Stimulated activated CD8-positive, alpha-beta memory T cell treated with anti-CD3 and anti-CD28 coated beads, Interleukin-12 subunit alpha, Interleukin-12 subunit beta, amount 100 ng/mL, for 4 hours (primary cell): ENCODE measurements around the gene TSPAN18.

Experiments used
- DNase-seq: peaks from one replicate; pipeline ENCODE4 v3.0.0-alpha.2; 2020; ENCODE audit warnings: low read depth

The TSPAN18 gene

DNA sequence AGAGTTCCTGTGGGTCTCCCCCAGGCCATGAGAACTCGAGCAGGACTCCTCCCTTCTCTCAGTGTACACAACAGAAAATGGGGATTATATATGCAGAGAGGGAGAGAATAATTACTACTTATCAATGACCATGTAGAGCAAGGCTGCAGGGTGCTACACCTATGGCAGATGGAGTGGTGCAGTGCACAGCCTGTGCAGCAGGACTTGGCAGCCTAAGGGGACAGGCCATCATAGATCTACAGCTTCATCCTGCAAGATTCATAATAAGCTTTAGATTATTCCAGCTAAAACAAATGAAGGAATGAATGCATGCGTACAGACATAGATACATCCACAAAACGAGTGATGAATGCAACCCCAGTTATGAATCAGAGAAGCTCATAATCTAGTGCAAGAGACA, 232.3 kb downstream of the TSPAN18 start:
- no peak for DNase-seq

- no peak for DNase-seq
Measured at GRCh38 chr11:44960200-44960845, 233.6 kb downstream of the TSPAN18 start.

GRCh38 chr11:44962464-44962863, 235.7 kb downstream of the TSPAN18 start:
- no peak for DNase-seq

GRCh38 chr11:44963136-44963535, 236.4 kb downstream of the TSPAN18 start:
- DNase-seq: no peak

DNA sequence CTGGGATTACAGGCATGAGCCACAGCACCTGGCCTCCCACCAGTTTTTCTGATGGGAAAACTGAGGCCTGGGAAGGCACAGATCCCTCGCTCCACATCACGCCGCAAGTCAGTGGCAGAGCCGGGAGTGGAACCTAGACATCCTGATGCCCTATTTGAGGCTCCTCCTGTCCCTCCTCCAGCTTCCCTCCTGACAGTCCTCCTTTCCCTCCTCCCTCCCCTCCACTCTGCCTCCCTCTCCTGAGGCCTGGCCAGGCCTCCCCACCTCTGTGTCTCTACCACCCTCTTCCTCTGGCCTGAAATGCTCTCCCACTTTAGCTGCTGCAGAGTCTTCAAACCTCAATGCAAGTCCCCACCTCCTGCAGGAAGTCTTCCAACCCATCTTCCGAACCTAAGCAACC, 237.2 kb downstream of the TSPAN18 start:
- no peak for DNase-seq

- DNase-seq: no peak
Measured at GRCh38 chr11:44964526-44965209, 237.9 kb downstream of the TSPAN18 start.

DNA sequence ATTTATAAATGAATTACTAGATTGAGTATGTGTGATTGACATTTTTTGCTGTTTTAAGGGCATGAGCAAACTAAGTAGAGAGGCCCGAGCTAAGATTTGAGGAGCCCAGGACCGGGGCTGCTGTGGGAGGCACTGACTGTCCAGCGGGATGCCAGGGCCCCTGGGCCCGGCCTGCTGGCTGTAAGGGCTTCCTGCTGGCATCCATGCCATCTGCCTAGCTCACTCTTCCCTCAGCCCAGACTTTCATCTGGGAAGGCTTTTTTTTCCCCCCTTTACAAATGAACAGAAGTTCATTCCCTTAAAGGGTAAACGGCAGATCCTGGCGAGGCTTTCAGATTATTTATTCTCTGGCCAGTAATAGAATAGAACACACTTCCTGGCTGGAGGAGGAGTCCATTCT, 239.9 kb downstream of the TSPAN18 start:
- no peak for DNase-seq

DNA sequence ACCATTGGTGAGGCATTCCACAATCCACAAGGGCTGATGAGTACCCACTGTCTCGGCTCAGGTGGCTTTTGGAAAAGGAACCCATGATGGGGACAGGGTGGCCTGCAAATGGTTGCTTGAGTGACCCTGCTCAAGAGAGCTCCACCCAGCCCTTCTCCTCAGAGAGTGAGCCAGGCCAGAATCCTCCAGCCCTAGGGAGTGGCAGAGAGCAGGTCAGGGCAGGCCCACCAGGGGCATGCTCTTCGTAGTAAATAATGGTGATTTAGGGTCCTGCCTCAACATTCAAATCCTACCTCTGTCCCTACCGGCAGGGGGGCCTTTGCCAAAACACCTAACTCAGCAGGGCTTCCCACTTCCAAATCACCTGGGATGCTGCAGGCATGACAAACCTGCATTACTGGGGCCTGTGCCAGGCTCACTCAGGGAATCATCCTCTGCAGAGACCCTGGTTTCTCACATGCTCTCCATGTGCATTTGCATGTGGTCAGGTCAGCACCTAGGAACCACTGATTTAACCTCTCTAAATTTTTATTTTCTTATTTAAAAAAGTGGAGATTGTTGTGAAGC, 241.3 kb downstream of the TSPAN18 start:
- no peak for DNase-seq

GRCh38 chr11:44968510-44968909, 241.7 kb downstream of the TSPAN18 start:
- no peak for DNase-seq

DNA sequence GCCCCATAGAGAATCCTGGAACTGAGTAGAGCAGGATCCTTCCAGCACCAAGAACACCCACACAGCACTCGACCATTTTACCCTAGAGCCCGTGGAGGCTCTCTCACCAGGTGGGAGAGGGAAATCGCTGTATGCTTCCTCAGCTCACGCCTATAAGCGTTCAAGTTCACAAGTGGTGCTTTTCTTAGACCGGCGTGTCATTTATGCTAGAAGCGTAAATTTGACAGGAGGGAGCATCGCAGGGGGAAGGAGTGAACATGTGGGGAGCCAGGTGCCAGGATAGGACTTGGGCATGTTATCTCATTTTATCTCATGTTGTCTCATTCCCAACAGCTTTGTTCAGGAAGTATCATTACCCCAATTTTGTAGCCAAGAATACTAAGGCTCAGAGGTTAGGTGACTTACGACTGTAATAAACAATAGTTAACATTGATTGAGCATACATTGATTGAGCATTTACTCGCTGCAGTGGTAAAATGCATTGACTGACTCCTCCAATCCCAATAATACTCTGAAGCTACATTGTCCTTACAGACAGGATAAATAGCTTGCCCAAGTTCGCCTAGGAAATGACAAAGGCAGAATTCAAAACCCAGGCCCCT, 243.0 kb downstream of the TSPAN18 start:
- DNase-seq: no peak

DNA sequence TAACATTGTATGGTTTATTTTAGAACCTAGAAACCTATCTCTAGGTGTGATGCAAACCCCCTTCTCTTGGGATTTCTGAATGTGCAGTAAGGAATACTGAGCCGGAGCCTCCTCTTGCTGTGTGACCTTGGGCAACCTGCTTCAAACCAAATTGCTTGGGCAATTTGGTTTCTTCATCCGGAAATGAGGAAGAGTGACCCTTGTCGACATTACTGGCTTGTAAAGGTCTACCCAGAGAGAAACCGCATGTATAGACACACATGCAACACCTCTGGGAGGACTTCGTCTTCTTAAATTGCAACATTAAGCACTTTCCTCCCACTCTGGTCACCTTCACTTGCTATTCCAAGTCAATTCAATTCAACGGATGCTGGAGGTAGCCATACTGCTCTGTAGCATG, 243.5 kb downstream of the TSPAN18 start:
- no peak for DNase-seq

GRCh38 chr11:44971185-44971584, 244.4 kb downstream of the TSPAN18 start:
- DNase-seq: no peak

- DNase-seq: no peak
Measured at GRCh38 chr11:44972746-44973435, 246.1 kb downstream of the TSPAN18 start.

GRCh38 chr11:44973632-44974401, 247.1 kb downstream of the TSPAN18 start:
- DNase-seq: no peak

- no peak for DNase-seq
Measured at GRCh38 chr11:44974402-44975000, 247.7 kb downstream of the TSPAN18 start.

GRCh38 chr11:44976576-44976975, 249.8 kb downstream of the TSPAN18 start:
- DNase-seq: no peak

DNA sequence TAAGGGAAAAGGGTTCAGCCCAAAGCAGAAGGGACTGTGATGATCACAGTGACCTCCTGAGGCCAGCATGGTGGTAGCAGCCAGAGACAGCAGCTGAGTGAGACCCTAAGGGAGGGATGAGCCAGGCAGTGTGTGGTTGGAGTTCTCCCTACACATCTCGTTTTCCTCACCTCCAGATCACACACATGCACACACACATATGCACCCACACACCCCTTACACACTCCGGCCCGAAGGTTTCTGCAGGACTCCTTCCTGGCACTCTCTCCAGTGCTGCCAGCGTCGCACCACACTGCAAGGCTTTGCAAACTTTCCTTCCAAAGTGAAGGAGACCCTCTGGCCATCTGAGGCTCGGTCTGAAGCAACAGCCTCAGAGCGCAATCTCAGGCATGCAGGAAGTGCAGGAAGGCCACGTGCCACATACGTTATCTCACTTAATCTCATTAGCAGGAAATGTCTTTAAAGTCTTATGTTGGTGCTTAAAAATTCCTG, 250.8 kb downstream of the TSPAN18 start:
- no peak for DNase-seq

- DNase-seq: no peak
Measured at GRCh38 chr11:44978274-44978960, 251.7 kb downstream of the TSPAN18 start.

DNA sequence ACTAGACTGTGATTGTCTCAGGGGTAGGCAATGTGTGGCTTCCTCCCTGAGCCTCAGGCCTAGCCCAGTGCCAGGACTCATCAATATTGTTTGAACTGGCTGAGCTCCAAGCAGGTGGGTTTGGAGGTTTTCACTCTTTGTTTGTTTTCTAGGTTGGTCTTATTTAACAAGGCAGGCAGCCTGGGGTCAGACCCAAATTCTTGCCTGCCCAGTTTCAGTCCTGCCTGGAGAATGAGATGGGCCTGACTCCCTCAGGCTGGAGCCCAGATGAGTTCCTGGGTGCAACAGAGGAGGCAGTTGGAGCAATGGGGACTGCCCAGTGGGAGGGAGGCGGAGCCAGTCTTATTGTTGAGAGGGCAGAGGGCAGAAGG, 252.2 kb downstream of the TSPAN18 start:
- DNase-seq: no peak

DNA sequence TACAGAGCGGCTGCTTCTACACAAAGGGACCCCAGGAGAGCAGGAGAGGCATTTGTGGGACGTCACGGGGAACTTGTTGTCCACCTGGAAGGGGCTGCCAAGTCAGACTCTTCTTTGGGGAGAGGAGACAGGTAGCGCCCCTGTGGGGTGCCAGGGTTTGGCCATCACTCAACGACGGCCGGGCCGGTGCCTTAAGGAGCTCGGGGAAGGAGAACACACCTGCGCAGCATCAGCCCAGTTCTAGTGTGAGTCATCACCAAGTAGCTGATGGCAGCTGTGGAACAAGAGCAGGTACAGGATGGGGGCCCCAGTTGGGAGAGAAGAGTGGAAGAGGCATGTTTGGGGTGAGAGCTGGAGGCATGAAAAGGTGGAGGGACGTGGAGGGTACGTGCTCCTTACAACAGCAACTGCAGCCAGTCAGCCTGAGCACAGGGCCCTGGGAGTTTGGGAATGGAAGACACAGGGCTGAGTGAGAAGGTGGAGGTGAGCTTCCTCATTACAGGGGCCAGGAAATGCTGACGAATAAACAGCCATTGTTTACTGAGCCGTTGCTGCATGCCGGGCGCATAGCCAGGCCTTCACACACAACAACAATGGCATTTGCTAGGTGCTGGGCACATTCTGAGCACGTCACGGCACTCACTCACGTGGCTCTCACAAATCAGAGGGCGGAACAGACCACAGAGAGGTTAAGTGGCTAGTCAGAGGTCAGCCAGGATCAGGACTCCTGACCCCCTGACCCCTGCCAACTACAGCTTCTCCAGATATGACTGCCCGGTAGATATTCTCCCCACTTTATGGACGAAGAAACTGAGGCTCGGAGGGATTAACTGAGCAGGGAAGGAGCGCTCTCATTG, 253.0 kb downstream of the TSPAN18 start:
- DNase-seq: no peak
